ENCODE measurements around the gene ITPA. TPM values are rescaled to one million over a fixed set of nuclear protein-coding genes. Genes with fewer than 3 reads are reported as not detected.

Gene ITPA
- total and polyA plus RNA-seq, 2 of the 13 experiments (the other 11 are each of a cell fraction or from before 2014, with no cell fraction given), result 60.1 to 103 TPM

- TF ChIP-seq, protein P1, sequence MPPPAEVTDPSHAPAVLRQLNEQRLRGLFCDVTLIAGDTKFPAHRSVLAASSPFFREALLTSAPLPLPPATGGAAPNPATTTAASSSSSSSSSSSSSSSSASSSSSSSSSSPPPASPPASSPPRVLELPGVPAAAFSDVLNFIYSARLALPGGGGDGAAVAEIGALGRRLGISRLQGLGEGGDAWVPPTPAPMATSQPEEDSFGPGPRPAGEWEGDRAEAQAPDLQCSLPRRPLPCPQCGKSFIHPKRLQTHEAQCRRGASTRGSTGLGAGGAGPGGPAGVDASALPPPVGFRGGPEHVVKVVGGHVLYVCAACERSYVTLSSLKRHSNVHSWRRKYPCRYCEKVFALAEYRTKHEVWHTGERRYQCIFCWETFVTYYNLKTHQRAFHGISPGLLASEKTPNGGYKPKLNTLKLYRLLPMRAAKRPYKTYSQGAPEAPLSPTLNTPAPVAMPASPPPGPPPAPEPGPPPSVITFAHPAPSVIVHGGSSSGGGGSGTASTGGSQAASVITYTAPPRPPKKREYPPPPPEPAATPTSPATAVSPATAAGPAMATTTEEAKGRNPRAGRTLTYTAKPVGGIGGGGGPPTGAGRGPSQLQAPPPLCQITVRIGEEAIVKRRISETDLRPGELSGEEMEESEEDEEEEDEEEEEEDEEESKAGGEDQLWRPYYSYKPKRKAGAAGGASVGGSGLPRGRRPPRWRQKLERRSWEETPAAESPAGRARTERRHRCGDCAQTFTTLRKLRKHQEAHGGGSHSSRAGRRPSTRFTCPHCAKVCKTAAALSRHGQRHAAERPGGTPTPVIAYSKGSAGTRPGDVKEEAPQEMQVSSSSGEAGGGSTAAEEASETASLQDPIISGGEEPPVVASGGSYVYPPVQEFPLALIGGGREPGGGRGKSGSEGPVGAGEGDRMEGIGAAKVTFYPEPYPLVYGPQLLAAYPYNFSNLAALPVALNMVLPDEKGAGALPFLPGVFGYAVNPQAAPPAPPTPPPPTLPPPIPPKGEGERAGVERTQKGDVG (CRISPR knock-in tag; IDR thresholded peaks at IDR 0.05; ENCODE audit: borderline replicate concordance), result peak; percentile 89
- TF ChIP-seq NFIC (IDR thresholded peaks at IDR 0.05; ENCODE audit: low read length), result peak; percentile 50; the same call in 1 of the 2 replicates
- peak; percentile 50; the same call in 1 of the 2 replicates for TF ChIP-seq RFX5 (IDR thresholded peaks at IDR 0.05; ENCODE audit: low read depth, low read length)
- peak; percentile 32; the same call in 1 of the 2 replicates for TF ChIP-seq KDM6A (CRISPR knock-in tag; IDR thresholded peaks at IDR 0.05; ENCODE audit: low read depth)
- TF ChIP-seq ZNF530 (CRISPR knock-in tag; IDR thresholded peaks at IDR 0.05; ENCODE audit: low read depth), result peak; percentile 74
- TF ChIP-seq SMAD9 (CRISPR knock-in tag; IDR thresholded peaks at IDR 0.05), result no peak
- TF ChIP-seq ARID4A (CRISPR knock-in tag; IDR thresholded peaks at IDR 0.05; ENCODE audit: borderline replicate concordance), result peak; percentile 98
- TF ChIP-seq HNRNPK (IDR thresholded peaks at IDR 0.05; ENCODE audit: low read depth, low read length, poor library complexity, severe bottlenecking), result peak; percentile 14
- 0 out of 2 replicates have a peak, but pooled peaks have one; percentile 68 for TF ChIP-seq ZNF33B (CRISPR knock-in tag; IDR thresholded peaks at IDR 0.05)
- peak; percentile 76; the same call in 1 of the 2 replicates for TF ChIP-seq SMYD3 (CRISPR knock-in tag; IDR thresholded peaks at IDR 0.05)
- peak; percentile 32; the same call in 1 of the 2 replicates for TF ChIP-seq SOX5 (CRISPR knock-in tag; IDR thresholded peaks at IDR 0.05; ENCODE audit: borderline replicate concordance)
- peak; percentile 49; the same call in 1 of the 2 replicates for TF ChIP-seq ZFP37 (CRISPR knock-in tag; IDR thresholded peaks at IDR 0.05; ENCODE audit: borderline replicate concordance)
- TF ChIP-seq TAF15 (IDR thresholded peaks at IDR 0.05; ENCODE audit: low read depth, low read length, poor library complexity, severe bottlenecking), result peak; percentile 92
- TF ChIP-seq NFYB (CRISPR knock-in tag; IDR thresholded peaks at IDR 0.05), result peak; percentile 61
- peak; percentile 90; the same call in 1 of the 2 replicates for TF ChIP-seq ZBTB44 (CRISPR knock-in tag; IDR thresholded peaks at IDR 0.05)
- no peak for TF ChIP-seq NR2F1 (CRISPR knock-in tag; IDR thresholded peaks at IDR 0.05)
Observed at GRCh38 chr20:3209257-3209945, at the start of gene ITPA (continued).

All from HepG2 (cell line).